Measurements from ENCODE around the gene FOXR1.
"Not testable (repeated sequence)": the region's sequence is repeated elsewhere in the genome, so short reads cannot be mapped to it uniquely, and the experiment has no call there.

FOXR1 gene

GRCh38 chr11:118997627-118998387 is 26.2 kb downstream of the FOXR1 start, which contains the start of gene CENATAC:
Gene CENATAC (plus strand): TSS chr11:118998138. CDS start chr11:118998198, 60 bp downstream.
- Mint-ChIP-seq H3K27ac (peak within 1 kb of the TSS; percentile 97), H3K4me1 (ENCODE audit: low read depth) (peaks cover 25% of the 10 kb centered on the region), H3K36me3 (ENCODE audit: low read depth) (peaks cover 41% of the 10 kb centered on the region), H3K9me3 (no peaks in the 10 kb centered on the region), H3K4me3 (peak within 1 kb of the TSS; percentile 97), H3K27me3 (ENCODE audit: low read depth) (no peaks in the 10 kb centered on the region)
- DNase-seq (ENCODE audit: low spot score), result peak; percentile 97

GRCh38 chr11:118998388-118998717 is 26.8 kb downstream of the FOXR1 start:
- H3K9me3 Mint-ChIP-seq, result no peaks in the 10 kb centered on the region
- H3K27ac Mint-ChIP-seq, result peak overlapping the region; percentile 97
- no peaks in the 10 kb centered on the region for H3K27me3 Mint-ChIP-seq (ENCODE audit: low read depth)
- DNase-seq (ENCODE audit: low spot score), result no peak
- peak overlapping the region; percentile 97 for H3K4me3 Mint-ChIP-seq
- H3K36me3 Mint-ChIP-seq (ENCODE audit: low read depth), result peaks cover 46% of the 10 kb centered on the region
- peaks cover 25% of the 10 kb centered on the region for H3K4me1 Mint-ChIP-seq (ENCODE audit: low read depth)

- Mint-ChIP-seq H3K9me3 (no peaks in the 10 kb centered on the region), H3K4me3 (peak overlapping the region; percentile 97), H3K27ac (peak overlapping the region; percentile 97), H3K27me3 (ENCODE audit: low read depth) (no peaks in the 10 kb centered on the region), H3K4me1 (ENCODE audit: low read depth) (peaks cover 25% of the 10 kb centered on the region), H3K36me3 (ENCODE audit: low read depth) (peaks cover 46% of the 10 kb centered on the region)
- DNase-seq (ENCODE audit: low spot score), result no peak
Observed at GRCh38 chr11:118998822-118999221, 27.3 kb downstream of the FOXR1 start.

- Mint-ChIP-seq H3K4me1 (ENCODE audit: low read depth) (peaks cover 25% of the 10 kb centered on the region), H3K36me3 (ENCODE audit: low read depth) (peaks cover 49% of the 10 kb centered on the region), H3K27me3 (ENCODE audit: low read depth) (no peaks in the 10 kb centered on the region), H3K27ac (no peak overlapping the region), H3K4me3 (no peak overlapping the region), H3K9me3 (no peaks in the 10 kb centered on the region)
- no peak for DNase-seq (ENCODE audit: low spot score)
Observed at GRCh38 chr11:119000906-119001305, 29.3 kb downstream of the FOXR1 start.

GRCh38 chr11:119006656-119007055 is 35.1 kb downstream of the FOXR1 start:
- no peak overlapping the region for H3K4me3 Mint-ChIP-seq
- no peak for DNase-seq (ENCODE audit: low spot score)
- no peaks in the 10 kb centered on the region for H3K27me3 Mint-ChIP-seq (ENCODE audit: low read depth)
- peaks cover 29% of the 10 kb centered on the region for H3K36me3 Mint-ChIP-seq (ENCODE audit: low read depth)
- no peaks in the 10 kb centered on the region for H3K9me3 Mint-ChIP-seq
- no peaks in the 10 kb centered on the region for H3K4me1 Mint-ChIP-seq (ENCODE audit: low read depth)
- no peak overlapping the region for H3K27ac Mint-ChIP-seq

GRCh38 chr11:119011476-119012053 is 40.0 kb downstream of the FOXR1 start:
- no peak for DNase-seq (ENCODE audit: low spot score)
- H3K27ac Mint-ChIP-seq, result no peak overlapping the region
- no peaks in the 10 kb centered on the region for H3K9me3 Mint-ChIP-seq
- H3K4me3 Mint-ChIP-seq, result no peak overlapping the region
- peaks cover 16% of the 10 kb centered on the region for H3K4me1 Mint-ChIP-seq (ENCODE audit: low read depth)
- no peaks in the 10 kb centered on the region for H3K27me3 Mint-ChIP-seq (ENCODE audit: low read depth)
- peaks cover 52% of the 10 kb centered on the region for H3K36me3 Mint-ChIP-seq (ENCODE audit: low read depth)

GRCh38 chr11:119012629-119013170 is 41.1 kb downstream of the FOXR1 start:
- H3K4me1 Mint-ChIP-seq (ENCODE audit: low read depth), result peaks cover 22% of the 10 kb centered on the region
- peaks cover 55% of the 10 kb centered on the region for H3K36me3 Mint-ChIP-seq (ENCODE audit: low read depth)
- H3K9me3 Mint-ChIP-seq, result no peaks in the 10 kb centered on the region
- DNase-seq (ENCODE audit: low spot score), result no peak
- no peaks in the 10 kb centered on the region for H3K27me3 Mint-ChIP-seq (ENCODE audit: low read depth)
- H3K4me3 Mint-ChIP-seq, result no peak overlapping the region
- peak overlapping the region; percentile 73 for H3K27ac Mint-ChIP-seq

- no peaks in the 10 kb centered on the region for H3K9me3 Mint-ChIP-seq
- peaks cover 62% of the 10 kb centered on the region for H3K36me3 Mint-ChIP-seq (ENCODE audit: low read depth)
- H3K4me3 Mint-ChIP-seq, result no peak overlapping the region
- H3K27ac Mint-ChIP-seq, result no peak overlapping the region
- no peak for DNase-seq (ENCODE audit: low spot score)
- peaks cover 22% of the 10 kb centered on the region for H3K4me1 Mint-ChIP-seq (ENCODE audit: low read depth)
- H3K27me3 Mint-ChIP-seq (ENCODE audit: low read depth), result no peaks in the 10 kb centered on the region
Observed at GRCh38 chr11:119014209-119014924, 42.8 kb downstream of the FOXR1 start.

GRCh38 chr11:119015054-119015611 is 43.6 kb downstream of the FOXR1 start:
- no peaks in the 10 kb centered on the region for H3K27me3 Mint-ChIP-seq (ENCODE audit: low read depth)

GRCh38 chr11:119016216-119017009 is 44.9 kb downstream of the FOXR1 start:
- no peaks in the 10 kb centered on the region for H3K9me3 Mint-ChIP-seq
- no peak for DNase-seq (ENCODE audit: low spot score)
- peak overlapping the region; percentile 99 for H3K4me3 Mint-ChIP-seq
- H3K27ac Mint-ChIP-seq, result peak overlapping the region; percentile 26
- no peaks in the 10 kb centered on the region for H3K27me3 Mint-ChIP-seq (ENCODE audit: low read depth)
- H3K4me1 Mint-ChIP-seq (ENCODE audit: low read depth), result peaks cover 33% of the 10 kb centered on the region
- H3K36me3 Mint-ChIP-seq (ENCODE audit: low read depth), result peaks cover 69% of the 10 kb centered on the region

More at GRCh38 chr11:119015054-119015611, 43.6 kb downstream of the FOXR1 start:
- H3K4me1 Mint-ChIP-seq (ENCODE audit: low read depth), result peaks cover 28% of the 10 kb centered on the region
- no peak for DNase-seq (ENCODE audit: low spot score)
- no peak overlapping the region for H3K27ac Mint-ChIP-seq
- no peaks in the 10 kb centered on the region for H3K9me3 Mint-ChIP-seq
- H3K4me3 Mint-ChIP-seq, result peak overlapping the region; percentile 18
- peaks cover 65% of the 10 kb centered on the region for H3K36me3 Mint-ChIP-seq (ENCODE audit: low read depth)

- Mint-ChIP-seq H3K27ac (peak overlapping the region; percentile 100), H3K36me3 (ENCODE audit: low read depth) (peaks cover 74% of the 10 kb centered on the region), H3K4me3 (peak overlapping the region; percentile 99), H3K4me1 (ENCODE audit: low read depth) (peaks cover 35% of the 10 kb centered on the region)
- not testable (repeated sequence) for H3K9me3 Mint-ChIP-seq; H3K27me3 Mint-ChIP-seq (ENCODE audit: low read depth); DNase-seq (ENCODE audit: low spot score)
Observed at GRCh38 chr11:119017377-119017776, 45.8 kb downstream of the FOXR1 start.

- peaks cover 35% of the 10 kb centered on the region for H3K4me1 Mint-ChIP-seq (ENCODE audit: low read depth)
- no peaks in the 10 kb centered on the region for H3K27me3 Mint-ChIP-seq (ENCODE audit: low read depth)
- H3K4me3 Mint-ChIP-seq, result peak within 1 kb of the TSS; percentile 99
- H3K36me3 Mint-ChIP-seq (ENCODE audit: low read depth), result peaks cover 68% of the 10 kb centered on the region
- no peaks in the 10 kb centered on the region for H3K9me3 Mint-ChIP-seq
- H3K27ac Mint-ChIP-seq, result peak within 1 kb of the TSS; percentile 100
- peak; percentile 94 for DNase-seq (ENCODE audit: low spot score)
Observed at GRCh38 chr11:119018074-119018938, 46.7 kb downstream of the FOXR1 start, which contains the start of the genes RPS25 and TRAPPC4. Gene RPS25 (minus strand): TSS chr11:119018343. CDS start chr11:119018284, 59 bp downstream. Gene TRAPPC4 (plus strand): TSS chr11:119018766. CDS start chr11:119018796, 30 bp downstream.

Measured in T-helper 2 cell treated with Interferon-gamma antibody and Interleukin-4, amounts not matched to agents 5 μg/mL and 100 μg/mL, for 36 hours (primary cell).